ENCODE results near the gene OAS2.

OAS2 gene

DNA sequence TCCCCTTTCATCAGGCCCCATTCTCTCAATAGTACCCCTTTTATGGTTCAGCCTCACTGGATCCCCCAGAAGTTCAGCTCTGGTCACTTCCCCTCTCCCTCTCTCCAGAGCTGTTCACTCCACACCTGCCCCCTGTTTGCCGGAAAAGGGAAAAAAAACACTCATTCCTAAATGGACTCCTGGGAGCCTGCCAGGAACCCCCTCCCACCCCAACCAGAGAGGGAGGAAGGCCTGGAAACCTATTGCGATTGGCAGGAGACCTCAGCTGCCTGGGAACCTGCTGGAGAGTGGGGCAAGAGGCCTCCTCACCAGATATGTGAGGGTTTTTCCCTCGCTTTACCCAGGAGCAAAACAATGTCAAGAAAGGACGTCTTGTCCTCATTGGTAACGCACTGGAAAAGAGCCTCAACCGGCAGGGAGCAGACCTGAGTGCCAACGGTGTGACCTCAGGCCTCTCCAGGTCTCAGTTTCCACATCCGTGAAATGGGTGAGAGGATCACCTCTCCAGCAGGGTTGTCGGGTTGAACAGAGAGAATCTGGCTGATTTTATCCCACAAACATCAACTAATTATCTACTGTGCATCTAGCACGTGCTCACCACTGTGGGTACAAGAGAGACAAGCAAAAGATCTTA, 82.9 kb downstream of the OAS2 start:
- DNase-seq: no peak
